B cell (primary cell): Measurements from ENCODE around the gene CHCHD5. TPM values are rescaled to one million over a fixed set of nuclear protein-coding genes. Genes with fewer than 3 reads are reported as not detected.

Experiments
- ATAC-seq: fragments of 200-7000 bp; cut with Tn5 transposase; one replicate; pipeline ENCODE4 v1.10.0; 2021; ENCODE audit warnings: low read depth, mild to moderate bottlenecking, moderate number of reproducible peaks, moderate library complexity
- CTCF ChIA-PET: fragments of 350-600 bp; sonication (Branson Sonifier 250); formaldehyde crosslinking; loops from one replicate; lab custom pipeline; 2021; ENCODE audit warnings: antibody characterized with exemption, inconsistent platforms; lab: Charles Lee
- POLR2A ChIA-PET: fragments of 350-600 bp; sonication (Branson Sonifier 250); formaldehyde crosslinking; loops from one replicate; lab custom pipeline; 2021; ENCODE audit warnings: antibody characterized with exemption; lab: Charles Lee
- DNase-seq: peaks from one replicate; pipeline ENCODE4 v3.0.0; 2013
- H2AFZ ChIP-seq: 2 replicates; pipeline ENCODE4 v1.6.1; 2012; ENCODE audit warnings: mild to moderate bottlenecking, low read depth, low read length; ENCODE audit not compliant: insufficient read depth, poor library complexity, severe bottlenecking
- H3K27ac ChIP-seq, 2 donors: 1 replicate in 1 of 2; 2 replicates in 1 of 2; pipeline ENCODE4 v1.5.1; 2012 to 2013; ENCODE audit warnings: low read length in 2 of 2, mild to moderate bottlenecking in 2 of 2, moderate library complexity in 1 of 2
- H3K27me3 ChIP-seq, 4 experiments: fragments of 200-600 bp in 1 of 4; sonication (generic) in 1 of 4; replicated peaks in 1 of 4; 1 replicate in 2 of 4; 2 replicates in 2 of 4; pipeline versions ENCODE4 v1.6.1 to v1.7.0; 2013 to 2016; ENCODE audit warnings: low read length in 3 of 4, mild to moderate bottlenecking in 2 of 4, mixed read lengths in 1 of 4, moderate library complexity in 1 of 4; ENCODE audit not compliant: insufficient read depth in 4 of 4, control insufficient read depth in 3 of 4; ENCODE audit errors: control extremely low read depth in 1 of 4
- H3K36me3 ChIP-seq, 2 experiments: replicated peaks in 1 of 2; 1 replicate in 1 of 2; 2 replicates in 1 of 2; pipeline versions ENCODE4 v1.6.1 to v1.7.1; 2013; ENCODE audit warnings: low read length in 1 of 2; ENCODE audit not compliant: insufficient read depth in 2 of 2, control insufficient read depth in 1 of 2; ENCODE audit errors: control extremely low read depth in 1 of 2, extremely low read depth in 1 of 2
- H3K4me1 ChIP-seq, 2 donors: fragments of 200-600 bp in 1 of 2; sonication (generic) in 1 of 2; 1 replicate in 1 of 2; 2 replicates in 1 of 2; pipeline versions ENCODE4 v1.5.1 to v1.6.1; 2013 to 2017; ENCODE audit warnings: low read length in 2 of 2; ENCODE audit not compliant: control insufficient read depth in 2 of 2, insufficient read depth in 2 of 2
- H3K4me2 ChIP-seq: replicated peaks from 2 replicates; pipeline ENCODE3; 2012; ENCODE audit warnings: mild to moderate bottlenecking, low read depth, low read length; ENCODE audit not compliant: poor library complexity, severe bottlenecking
- H3K4me3 ChIP-seq, 5 experiments: fragments of 200-600 bp in 1 of 5; sonication (generic) in 1 of 5; 1 replicate in 3 of 5; 2 replicates in 2 of 5; pipeline versions ENCODE4 v1.5.1 to v1.7.0; 2011 to 2016; ENCODE audit warnings: low read length in 4 of 5, mild to moderate bottlenecking in 4 of 5, low read depth in 2 of 5, control low read depth in 1 of 5, moderate library complexity in 1 of 5; ENCODE audit not compliant: insufficient read depth in 1 of 5; ENCODE audit errors: control extremely low read depth in 1 of 5, extremely low read depth in 1 of 5
- H3K79me2 ChIP-seq: fragments of 200-600 bp; sonication (generic); one replicate; pipeline ENCODE4 v1.6.0; 2016; ENCODE audit warnings: low read length; ENCODE audit not compliant: control insufficient read depth, insufficient read depth
- H3K9ac ChIP-seq: fragments of 200-600 bp; sonication (generic); 2 replicates; pipeline ENCODE4 v1.6.1; 2017; ENCODE audit warnings: mild to moderate bottlenecking, low read length, moderate library complexity
- H3K9me3 ChIP-seq, 3 donors: one replicate each; pipeline versions ENCODE4 v1.6.1 to v1.7.1; 2013; ENCODE audit warnings: low read length in 2 of 3; ENCODE audit not compliant: control insufficient read depth in 2 of 3, insufficient read depth in 1 of 3; ENCODE audit errors: control extremely low read depth in 1 of 3
- H4K20me1 ChIP-seq: 2 replicates; pipeline ENCODE4 v1.6.0; 2012; ENCODE audit warnings: mild to moderate bottlenecking, low read length; ENCODE audit not compliant: insufficient read depth, control insufficient read depth, poor library complexity, severe bottlenecking
- H3K27ac Mint-ChIP-seq: one replicate; pipeline ENCODE4 v1.8.0; 2021; ENCODE audit warnings: mixed read lengths
- H3K27me3 Mint-ChIP-seq: one replicate; pipeline ENCODE4 v1.8.0; 2021; ENCODE audit warnings: mixed read lengths
- H3K4me1 Mint-ChIP-seq: one replicate; pipeline ENCODE4 v1.8.0; 2021; ENCODE audit warnings: mixed read lengths
- H3K4me3 Mint-ChIP-seq: one replicate; pipeline ENCODE4 v1.8.0; 2021; ENCODE audit warnings: mixed read lengths
- H3K9me3 Mint-ChIP-seq: one replicate; pipeline ENCODE4 v1.8.0; 2022; ENCODE audit warnings: mixed read lengths; ENCODE audit not compliant: insufficient read depth
- EZH2 ChIP-seq: IDR thresholded peaks from 2 replicates; pipeline ENCODE4 v1.6.1; 2012; ENCODE audit warnings: borderline replicate concordance, low read depth, mild to moderate bottlenecking, moderate library complexity, low read length; ENCODE audit not compliant: insufficient read depth, poor library complexity, severe bottlenecking
- WGBS: methylation state at CpG from one replicate; pipeline ENCODE4 v1.1.5; 2013; ENCODE audit warnings: missing lambda C conversion rate; ENCODE audit not compliant: insufficient coverage; 5-methylcytosine and 5-hydroxymethylcytosine counted together
- intact Hi-C: fragments of 100-400 bp; cut with micrococcal nuclease; formaldehyde crosslinking; loops from one replicate; pipeline ENCODE4 v1.10.0; 2022
- polyA minus RNA-seq: library from RNA; depleted of rRNA, polyadenylated mRNA; stranded (reverse); fragments of >200 nt; gene quantifications from 2 replicates; pipeline ENCODE4 v1.2.3, GENCODE V29; 2012
- polyA plus RNA-seq: library from polyadenylated mRNA; depleted of rRNA; stranded (reverse); fragments of >200 nt; gene quantifications from 2 replicates; pipeline ENCODE4 v1.2.3, GENCODE V29; 2012
- total RNA-seq, 2 donors: library from RNA; stranded (reverse); fragments of 120-200 nt in 1 of 2; gene quantifications; 1 replicate in 1 of 2; 2 replicates in 1 of 2; pipeline versions ENCODE4 v1.2.3 to v1.2.4, GENCODE V29; 2013 to 2022
- TF ChIP-seq, protein P1 (sequence below): fragments of 200-600 bp; IDR thresholded peaks from one replicate; pipeline ENCODE4 v1.8.0; 2022; ENCODE audit warnings: antibody characterized with exemption, mild to moderate bottlenecking

CHCHD5 gene
- total RNA-seq (19.9 and 22.4 TPM in 2 replicates), polyA plus RNA-seq (20.5 and 34.5 TPM in 2 replicates), polyA minus RNA-seq (16.8 and 24.6 TPM in 2 replicates)
- total RNA-seq (2013) = 11.4 TPM

DNA sequence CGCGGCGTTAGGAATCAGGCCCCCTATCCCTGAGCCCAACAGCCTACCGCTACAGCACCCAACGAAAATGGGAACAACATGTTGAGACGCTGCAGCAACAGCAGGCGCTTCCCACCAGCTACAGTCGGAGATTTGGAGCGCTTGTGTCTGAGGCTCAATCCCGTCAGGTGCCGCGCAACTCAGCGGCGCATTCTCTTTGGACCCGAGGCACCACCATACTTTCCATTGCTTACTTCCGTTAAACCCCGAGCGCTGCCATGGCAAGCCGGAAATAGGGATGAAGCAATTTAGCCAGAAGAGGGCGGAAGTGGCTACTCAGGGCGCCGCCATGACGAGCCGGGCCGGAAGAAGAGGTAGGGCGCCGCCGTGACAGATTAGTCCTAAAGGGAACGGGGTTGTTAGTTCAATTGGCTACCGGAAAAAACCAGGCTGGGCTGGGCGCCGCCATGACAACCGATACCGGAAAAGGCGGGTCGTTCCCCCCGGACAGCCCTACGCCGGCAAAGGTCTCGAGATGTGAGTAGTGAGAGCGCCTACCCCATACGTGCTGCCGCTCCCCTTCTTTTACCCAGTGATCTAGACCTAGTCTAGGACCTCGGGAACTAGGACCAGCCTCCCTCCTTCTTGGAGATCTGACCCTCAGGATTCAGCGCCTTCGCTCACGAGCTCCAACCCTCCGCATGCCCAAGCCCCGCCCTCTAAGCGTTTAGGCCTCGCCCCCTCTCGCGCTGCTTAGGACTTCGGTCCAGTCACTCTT is at the start of gene CHCHD5:
Gene CHCHD5, plus strand, starts transcription at position 476 of the 757 bp plus-strand sequence. Its CDS starts 39 bp downstream, at position 515.
- peak within 1 kb of the TSS; percentile 83 to 87 for H3K27ac ChIP-seq
- H3K4me1 ChIP-seq = peaks cover 13 to 25% of the 10 kb centered on the region in 2 donors
- H3K9ac ChIP-seq = peak within 1 kb of the TSS; percentile 77
- ChIA-PET POLR2A (interaction anchor here (0.6 to 1.5 kb wide), 5 partner anchors 61 to 530 kb away, joined by 3 to 12 read pairs (median 4); partner anchors contain the start of gene TMEM87B), CTCF (interaction anchor here (1.0 to 2.7 kb wide), 11 partner anchors 14 to 463 kb away, joined by 3 to 11 read pairs (median 4); partner anchors contain the start of gene POLR1B)
- Mint-ChIP-seq H3K9me3 (no peaks in the 10 kb centered on the region), H3K27ac (peak within 1 kb of the TSS; percentile 98), H3K4me3 (peak within 1 kb of the TSS; percentile 97), H3K27me3 (no peaks in the 10 kb centered on the region), H3K4me1 (peaks cover 33% of the 10 kb centered on the region)
- TF ChIP-seq, protein P1, sequence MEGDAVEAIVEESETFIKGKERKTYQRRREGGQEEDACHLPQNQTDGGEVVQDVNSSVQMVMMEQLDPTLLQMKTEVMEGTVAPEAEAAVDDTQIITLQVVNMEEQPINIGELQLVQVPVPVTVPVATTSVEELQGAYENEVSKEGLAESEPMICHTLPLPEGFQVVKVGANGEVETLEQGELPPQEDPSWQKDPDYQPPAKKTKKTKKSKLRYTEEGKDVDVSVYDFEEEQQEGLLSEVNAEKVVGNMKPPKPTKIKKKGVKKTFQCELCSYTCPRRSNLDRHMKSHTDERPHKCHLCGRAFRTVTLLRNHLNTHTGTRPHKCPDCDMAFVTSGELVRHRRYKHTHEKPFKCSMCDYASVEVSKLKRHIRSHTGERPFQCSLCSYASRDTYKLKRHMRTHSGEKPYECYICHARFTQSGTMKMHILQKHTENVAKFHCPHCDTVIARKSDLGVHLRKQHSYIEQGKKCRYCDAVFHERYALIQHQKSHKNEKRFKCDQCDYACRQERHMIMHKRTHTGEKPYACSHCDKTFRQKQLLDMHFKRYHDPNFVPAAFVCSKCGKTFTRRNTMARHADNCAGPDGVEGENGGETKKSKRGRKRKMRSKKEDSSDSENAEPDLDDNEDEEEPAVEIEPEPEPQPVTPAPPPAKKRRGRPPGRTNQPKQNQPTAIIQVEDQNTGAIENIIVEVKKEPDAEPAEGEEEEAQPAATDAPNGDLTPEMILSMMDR = no peak
- no peak for TF ChIP-seq EZH2
- H3K79me2 ChIP-seq = no peaks in the 10 kb centered on the region
- peak within 1 kb of the TSS; percentile 70 to 94 (median 75) for H3K4me3 ChIP-seq
- 2% methylated on average over 54 of the region's 54 CpGs for WGBS
- peak within 1 kb of the TSS; percentile 96 for H2AFZ ChIP-seq
- H4K20me1 ChIP-seq = no peaks in the 10 kb centered on the region
- H3K36me3 ChIP-seq = peaks cover 0 to 24% of the 10 kb centered on the region in 2 experiments
- DNase-seq = peak; percentile 96
- peak within 1 kb of the TSS; percentile 80 for H3K4me2 ChIP-seq
- intact Hi-C loops = loop anchor here (1.0 to 5.0 kb wide), 9 partner anchors 42 to 702 kb away; partner anchors contain the start of genes ANAPC1, CKAP2L, POLR1B and SLC20A1
- ATAC-seq = peak; percentile 83
- no peaks in the 10 kb centered on the region for H3K27me3 ChIP-seq
- H3K9me3 ChIP-seq = peaks cover 0 to 11% (median 0%) of the 10 kb centered on the region in 3 donors

DNA sequence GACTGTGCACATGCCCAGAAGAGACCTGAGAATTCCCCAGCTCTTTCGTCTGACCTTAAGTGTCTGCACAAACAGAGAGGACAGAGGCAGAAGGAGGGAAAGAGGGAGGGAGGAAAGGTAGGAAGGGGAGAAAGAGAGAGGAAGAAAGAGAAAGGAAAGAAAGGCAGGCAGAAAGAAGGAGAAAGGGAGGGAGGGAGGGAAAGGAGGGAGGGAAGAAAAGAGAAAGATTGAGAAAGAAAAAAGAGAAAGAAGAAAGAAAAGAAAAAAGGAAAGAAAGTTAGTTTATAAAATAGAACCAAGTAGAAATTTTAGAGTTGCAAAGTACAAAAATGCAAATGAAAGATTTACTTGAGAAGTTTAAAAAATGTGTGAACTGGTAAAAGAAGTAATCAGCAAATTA is 49.6 kb upstream of the CHCHD5 start:
- no peak for DNase-seq
- POLR2A ChIA-PET = interaction anchor here (0.6 kb wide), 1 partner anchor 101 kb away, joined by 3 read pairs; the partner anchor contains the start of gene RGPD8
- WGBS = 67% methylated on average over 1 of the region's 1 CpG
- intact Hi-C loops = no loop called here
- no peak for ATAC-seq
- Mint-ChIP-seq H3K9me3 (no peaks in the 10 kb centered on the region), H3K27me3 (no peaks in the 10 kb centered on the region), H3K27ac (no peak overlapping the region), H3K4me1 (no peaks in the 10 kb centered on the region), H3K4me3 (no peak overlapping the region)
- Histone ChIP-seq H3K4me1 (no peaks in the 10 kb centered on the region), H3K9ac (no peak overlapping the region), H3K27me3 (no peaks in the 10 kb centered on the region), H4K20me1 (no peaks in the 10 kb centered on the region), H3K27ac (no peak overlapping the region), H3K36me3 (peaks cover 1 to 13% of the 10 kb centered on the region in 2 experiments), H2AFZ (no peak overlapping the region), H3K79me2 (no peaks in the 10 kb centered on the region), H3K9me3 (no peaks in the 10 kb centered on the region), H3K4me3 (no peak overlapping the region), H3K4me2 (no peak overlapping the region)
- CTCF ChIA-PET = no interaction called here
- TF ChIP-seq, protein P1 = no peak
- TF ChIP-seq EZH2 = no peak
